ENCODE data around the gene MEGF11. TPM values are rescaled to one million over a fixed set of nuclear protein-coding genes. Genes with fewer than 3 reads are reported as not detected.

Gene MEGF11
- total RNA-seq, 1 donor from 2014 or later = not detected

- DNase-seq (ENCODE audit: low spot score) = no peak
- Mint-ChIP-seq H3K27ac (no peak overlapping the region), H3K9me3 (no peaks in the 10 kb centered on the region), H3K4me1 (ENCODE audit: low read depth) (no peaks in the 10 kb centered on the region), H3K4me3 (no peak overlapping the region), H3K27me3 (ENCODE audit: insufficient read depth) (peaks cover 14% of the 10 kb centered on the region), H3K36me3 (ENCODE audit: low read depth) (no peaks in the 10 kb centered on the region)
- intact Hi-C loops (cut with micrococcal nuclease) = no loop called here
Measured at GRCh38 chr15:66184936-66185790, 68.4 kb downstream of the MEGF11 start.

- DNase-seq (ENCODE audit: low spot score) = no peak
- no peak overlapping the region for H3K4me3 Mint-ChIP-seq
- H3K27me3 Mint-ChIP-seq (ENCODE audit: insufficient read depth) = peaks cover 13% of the 10 kb centered on the region
- intact Hi-C loops (cut with micrococcal nuclease) = no loop called here
- H3K27ac Mint-ChIP-seq = no peak overlapping the region
- H3K4me1 Mint-ChIP-seq (ENCODE audit: low read depth) = no peaks in the 10 kb centered on the region
- no peaks in the 10 kb centered on the region for H3K36me3 Mint-ChIP-seq (ENCODE audit: low read depth)
- H3K9me3 Mint-ChIP-seq = no peaks in the 10 kb centered on the region
Measured at GRCh38 chr15:66184492-66184891, 69.1 kb downstream of the MEGF11 start.

- Mint-ChIP-seq H3K4me1 (ENCODE audit: low read depth) (no peaks in the 10 kb centered on the region), H3K4me3 (no peak overlapping the region), H3K27me3 (ENCODE audit: insufficient read depth) (peaks cover 19% of the 10 kb centered on the region), H3K27ac (no peak overlapping the region), H3K9me3 (no peaks in the 10 kb centered on the region), H3K36me3 (ENCODE audit: low read depth) (no peaks in the 10 kb centered on the region)
- intact Hi-C loops (cut with micrococcal nuclease) = no loop called here
- no peak for DNase-seq (ENCODE audit: low spot score)
Measured at GRCh38 chr15:66180531-66181097, 72.9 kb downstream of the MEGF11 start.

GRCh38 chr15:66178531-66178910 is 75.0 kb downstream of the MEGF11 start:
- no peak for DNase-seq (ENCODE audit: low spot score)
- Mint-ChIP-seq H3K4me3 (no peak overlapping the region), H3K27ac (no peak overlapping the region), H3K36me3 (ENCODE audit: low read depth) (no peaks in the 10 kb centered on the region), H3K9me3 (no peaks in the 10 kb centered on the region), H3K27me3 (ENCODE audit: insufficient read depth) (peaks cover 26% of the 10 kb centered on the region), H3K4me1 (ENCODE audit: low read depth) (no peaks in the 10 kb centered on the region)
- intact Hi-C loops (cut with micrococcal nuclease) = no loop called here

- intact Hi-C loops (cut with micrococcal nuclease) = no loop called here
- DNase-seq (ENCODE audit: low spot score) = no peak
- Mint-ChIP-seq H3K27me3 (ENCODE audit: insufficient read depth) (peaks cover 24% of the 10 kb centered on the region), H3K4me1 (ENCODE audit: low read depth) (no peaks in the 10 kb centered on the region), H3K9me3 (no peaks in the 10 kb centered on the region), H3K27ac (no peak overlapping the region), H3K36me3 (ENCODE audit: low read depth) (no peaks in the 10 kb centered on the region), H3K4me3 (no peak overlapping the region)
Measured at GRCh38 chr15:66172324-66172980, 81.1 kb downstream of the MEGF11 start.

GRCh38 chr15:66171841-66172240 is 81.7 kb downstream of the MEGF11 start:
- Mint-ChIP-seq H3K4me1 (ENCODE audit: low read depth) (no peaks in the 10 kb centered on the region), H3K9me3 (no peaks in the 10 kb centered on the region), H3K27me3 (ENCODE audit: insufficient read depth) (peaks cover 22% of the 10 kb centered on the region), H3K36me3 (ENCODE audit: low read depth) (no peaks in the 10 kb centered on the region), H3K27ac (no peak overlapping the region), H3K4me3 (no peak overlapping the region)
- DNase-seq (ENCODE audit: low spot score) = no peak
- intact Hi-C loops (cut with micrococcal nuclease) = no loop called here

- Mint-ChIP-seq H3K27ac (no peak overlapping the region), H3K4me3 (no peak overlapping the region), H3K36me3 (ENCODE audit: low read depth) (no peaks in the 10 kb centered on the region), H3K27me3 (ENCODE audit: insufficient read depth) (peaks cover 21% of the 10 kb centered on the region), H3K9me3 (no peaks in the 10 kb centered on the region), H3K4me1 (ENCODE audit: low read depth) (no peaks in the 10 kb centered on the region)
- no peak for DNase-seq (ENCODE audit: low spot score)
- intact Hi-C loops (cut with micrococcal nuclease) = no loop called here
Measured at GRCh38 chr15:66170716-66171115, 82.8 kb downstream of the MEGF11 start.

- DNase-seq (ENCODE audit: low spot score) = no peak
- Mint-ChIP-seq H3K9me3 (no peaks in the 10 kb centered on the region), H3K4me1 (ENCODE audit: low read depth) (no peaks in the 10 kb centered on the region), H3K27ac (no peak overlapping the region), H3K36me3 (ENCODE audit: low read depth) (no peaks in the 10 kb centered on the region), H3K27me3 (ENCODE audit: insufficient read depth) (peaks cover 14% of the 10 kb centered on the region), H3K4me3 (no peak overlapping the region)
- intact Hi-C loops (cut with micrococcal nuclease) = no loop called here
Measured at GRCh38 chr15:66170042-66170441, 83.5 kb downstream of the MEGF11 start.

GRCh38 chr15:66169625-66170024 is 83.9 kb downstream of the MEGF11 start:
- DNase-seq (ENCODE audit: low spot score) = no peak
- no peaks in the 10 kb centered on the region for H3K36me3 Mint-ChIP-seq (ENCODE audit: low read depth)
- no peaks in the 10 kb centered on the region for H3K9me3 Mint-ChIP-seq
- H3K27me3 Mint-ChIP-seq (ENCODE audit: insufficient read depth) = peaks cover 11% of the 10 kb centered on the region
- H3K4me3 Mint-ChIP-seq = no peak overlapping the region
- H3K27ac Mint-ChIP-seq = no peak overlapping the region
- intact Hi-C loops (cut with micrococcal nuclease) = no loop called here
- H3K4me1 Mint-ChIP-seq (ENCODE audit: low read depth) = no peaks in the 10 kb centered on the region

- Mint-ChIP-seq H3K4me3 (no peak overlapping the region), H3K27ac (no peak overlapping the region), H3K9me3 (no peaks in the 10 kb centered on the region), H3K36me3 (ENCODE audit: low read depth) (no peaks in the 10 kb centered on the region), H3K4me1 (ENCODE audit: low read depth) (no peaks in the 10 kb centered on the region), H3K27me3 (ENCODE audit: insufficient read depth) (peaks cover 7% of the 10 kb centered on the region)
- no peak for DNase-seq (ENCODE audit: low spot score)
- intact Hi-C loops (cut with micrococcal nuclease) = no loop called here
Measured at GRCh38 chr15:66169023-66169422, 84.5 kb downstream of the MEGF11 start.

- intact Hi-C loops (cut with micrococcal nuclease) = no loop called here
- no peak for DNase-seq (ENCODE audit: low spot score)
Measured at GRCh38 chr15:66167854-66168253, 85.7 kb downstream of the MEGF11 start.

GRCh38 chr15:66165856-66166255 is 87.7 kb downstream of the MEGF11 start:
- Mint-ChIP-seq H3K36me3 (ENCODE audit: low read depth) (no peaks in the 10 kb centered on the region), H3K27me3 (ENCODE audit: insufficient read depth) (peaks cover 2% of the 10 kb centered on the region)

More at GRCh38 chr15:66167854-66168253, 85.7 kb downstream of the MEGF11 start:
- no peak overlapping the region for H3K27ac Mint-ChIP-seq
- no peaks in the 10 kb centered on the region for H3K9me3 Mint-ChIP-seq
- H3K4me1 Mint-ChIP-seq (ENCODE audit: low read depth) = no peaks in the 10 kb centered on the region
- no peak overlapping the region for H3K4me3 Mint-ChIP-seq
- no peaks in the 10 kb centered on the region for H3K36me3 Mint-ChIP-seq (ENCODE audit: low read depth)
- peaks cover 3% of the 10 kb centered on the region for H3K27me3 Mint-ChIP-seq (ENCODE audit: insufficient read depth)

GRCh38 chr15:66164788-66165187 is 88.8 kb downstream of the MEGF11 start:
- H3K9me3 Mint-ChIP-seq = no peaks in the 10 kb centered on the region
- H3K27me3 Mint-ChIP-seq (ENCODE audit: insufficient read depth) = peaks cover 4% of the 10 kb centered on the region
- no peak overlapping the region for H3K4me3 Mint-ChIP-seq
- intact Hi-C loops (cut with micrococcal nuclease) = no loop called here
- no peaks in the 10 kb centered on the region for H3K4me1 Mint-ChIP-seq (ENCODE audit: low read depth)
- no peak overlapping the region for H3K27ac Mint-ChIP-seq
- H3K36me3 Mint-ChIP-seq (ENCODE audit: low read depth) = no peaks in the 10 kb centered on the region
- DNase-seq (ENCODE audit: low spot score) = no peak

More at GRCh38 chr15:66165856-66166255, 87.7 kb downstream of the MEGF11 start:
- Mint-ChIP-seq H3K4me1 (ENCODE audit: low read depth) (no peaks in the 10 kb centered on the region), H3K9me3 (no peaks in the 10 kb centered on the region), H3K4me3 (no peak overlapping the region), H3K27ac (no peak overlapping the region)
- no peak for DNase-seq (ENCODE audit: low spot score)
- intact Hi-C loops (cut with micrococcal nuclease) = no loop called here

Measured in activated T-helper 1 cell treated with anti-CD3 and anti-CD28 coated beads, Interleukin-12 subunit alpha, Interleukin-12 subunit beta, Interleukin-2, Interleukin-4 antibody, amounts not matched to agents 30 ng/mL and 10 ng/mL and 1 ng/mL, durations not matched to agents 14 hours and 24 hours and 36 hours (primary cell).